Embryonic facial prominence (tissue), 1 donor: ENCODE results near the gene POLR2A.
"Not testable (repeated sequence)": the region's sequence is repeated elsewhere in the genome, so short reads cannot be mapped to it uniquely, and the experiment has no call there.

Experiments
- DNase-seq: peaks from one replicate; pipeline ENCODE4 v3.0.0-alpha.2; 2016; ENCODE audit errors: extremely low spot score

The POLR2A gene

DNA sequence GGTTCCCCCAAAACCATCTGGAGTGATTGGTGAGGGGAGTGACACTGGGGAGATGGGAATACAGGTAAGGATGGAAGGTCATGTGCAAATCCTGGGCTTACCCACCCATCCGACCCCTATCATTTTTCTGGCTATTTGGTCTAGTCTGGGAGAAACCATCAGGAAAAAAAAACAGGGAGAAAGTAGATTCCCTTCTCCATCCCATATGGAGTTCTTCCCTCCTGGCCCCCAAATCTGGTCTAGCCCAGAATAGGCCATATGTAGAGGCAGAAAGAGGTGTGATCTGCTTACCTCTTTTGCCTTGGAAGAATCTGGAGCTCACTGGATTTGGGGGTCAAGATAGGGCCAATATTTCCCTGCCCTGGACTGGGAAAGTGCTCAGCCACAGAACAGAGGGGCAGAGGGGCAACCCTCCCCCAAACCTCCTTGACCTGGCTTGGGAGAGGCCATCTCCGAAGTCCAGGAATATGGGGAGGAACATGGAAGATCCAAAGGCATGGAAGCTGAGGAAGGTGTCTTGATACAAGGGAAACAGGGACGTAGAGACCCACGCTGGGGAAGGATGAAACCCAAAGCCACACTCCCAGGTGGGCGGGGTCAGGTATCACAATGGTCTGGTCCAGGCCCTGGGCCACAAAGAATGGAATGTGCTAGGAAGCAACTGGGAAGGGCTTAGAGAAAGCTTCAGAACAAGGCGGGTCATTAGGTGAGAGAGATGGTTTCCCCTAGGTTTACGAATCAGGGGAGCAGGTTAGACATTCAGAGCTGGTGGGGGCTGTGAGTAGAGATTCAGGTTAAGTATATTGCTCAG is 23.1 kb upstream of the POLR2A start:
- no peak for DNase-seq

DNA sequence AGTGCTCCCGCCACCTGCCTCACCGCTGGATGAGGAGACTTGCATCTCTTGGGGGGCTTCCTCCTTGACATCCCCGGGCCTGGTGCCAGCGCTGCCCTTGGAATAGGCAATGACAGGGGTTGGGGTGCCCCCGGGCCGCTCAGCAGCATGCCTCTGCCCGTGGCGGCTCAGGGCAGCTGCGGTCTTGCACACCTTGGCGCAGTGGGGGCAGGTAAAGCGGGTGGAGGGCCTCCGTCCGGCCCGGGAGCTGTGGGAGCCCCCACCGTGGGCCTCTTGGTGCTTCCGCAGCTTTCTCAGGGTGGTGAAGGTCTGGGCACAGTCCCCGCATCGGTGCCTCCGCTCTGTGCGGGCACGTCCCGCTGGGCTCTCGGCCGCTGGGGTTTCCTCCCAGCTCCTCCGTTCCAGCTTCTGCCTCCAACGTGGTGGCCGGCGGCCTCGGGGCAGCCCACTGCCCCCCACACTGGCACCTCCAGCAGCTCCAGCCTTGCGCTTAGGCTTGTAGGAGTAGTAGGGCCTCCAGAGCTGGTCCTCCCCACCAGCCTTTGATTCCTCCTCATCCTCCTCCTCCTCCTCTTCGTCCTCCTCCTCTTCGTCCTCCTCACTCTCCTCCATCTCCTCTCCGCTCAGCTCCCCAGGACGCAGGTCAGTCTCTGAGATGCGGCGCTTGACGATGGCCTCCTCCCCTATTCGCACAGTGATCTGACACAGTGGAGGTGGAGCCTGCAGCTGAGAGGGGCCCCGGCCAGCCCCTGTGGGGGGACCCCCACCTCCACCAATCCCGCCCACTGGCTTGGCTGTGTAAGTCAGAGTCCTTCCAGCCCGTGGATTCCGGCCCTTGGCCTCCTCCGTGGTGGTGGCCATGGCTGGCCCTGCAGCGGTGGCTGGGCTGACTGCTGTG is 21.4 kb upstream of the POLR2A start:
- DNase-seq = no peak

DNA sequence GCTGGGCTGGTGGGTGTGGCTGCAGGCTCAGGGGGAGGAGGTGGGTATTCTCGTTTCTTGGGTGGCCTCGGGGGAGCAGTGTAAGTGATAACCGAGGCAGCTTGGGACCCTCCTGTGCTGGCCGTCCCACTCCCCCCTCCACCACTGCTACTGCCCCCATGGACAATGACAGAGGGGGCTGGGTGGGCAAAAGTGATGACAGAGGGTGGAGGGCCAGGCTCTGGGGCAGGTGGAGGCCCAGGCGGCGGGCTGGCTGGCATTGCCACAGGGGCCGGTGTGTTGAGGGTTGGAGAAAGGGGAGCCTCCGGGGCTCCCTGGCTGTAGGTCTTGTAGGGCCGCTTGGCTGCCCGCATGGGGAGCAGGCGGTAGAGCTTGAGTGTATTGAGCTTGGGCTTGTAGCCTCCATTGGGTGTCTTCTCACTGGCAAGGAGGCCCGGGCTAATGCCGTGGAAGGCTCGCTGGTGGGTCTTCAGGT is 20.8 kb upstream of the POLR2A start:
- no peak for DNase-seq

DNA sequence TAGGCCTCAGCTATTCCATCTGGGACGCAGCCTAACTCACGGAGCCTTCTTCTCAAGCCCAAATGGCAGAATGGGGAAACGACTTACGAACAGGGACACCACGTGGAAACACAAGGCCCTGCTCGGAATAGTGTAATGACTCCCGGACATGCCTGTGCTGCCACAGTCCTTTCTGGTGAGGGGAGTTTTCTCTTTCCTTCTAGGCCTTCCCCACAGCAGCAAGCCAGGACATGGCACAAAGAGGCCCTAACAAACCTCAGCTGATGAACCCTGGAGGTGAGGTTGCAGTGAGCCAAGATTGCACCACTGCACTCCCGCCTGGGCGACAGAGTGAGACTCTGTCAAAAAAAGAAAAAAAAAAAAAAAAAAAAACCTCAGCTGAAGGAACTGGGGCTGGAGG is 20.1 kb upstream of the POLR2A start:
- DNase-seq = no peak

DNA sequence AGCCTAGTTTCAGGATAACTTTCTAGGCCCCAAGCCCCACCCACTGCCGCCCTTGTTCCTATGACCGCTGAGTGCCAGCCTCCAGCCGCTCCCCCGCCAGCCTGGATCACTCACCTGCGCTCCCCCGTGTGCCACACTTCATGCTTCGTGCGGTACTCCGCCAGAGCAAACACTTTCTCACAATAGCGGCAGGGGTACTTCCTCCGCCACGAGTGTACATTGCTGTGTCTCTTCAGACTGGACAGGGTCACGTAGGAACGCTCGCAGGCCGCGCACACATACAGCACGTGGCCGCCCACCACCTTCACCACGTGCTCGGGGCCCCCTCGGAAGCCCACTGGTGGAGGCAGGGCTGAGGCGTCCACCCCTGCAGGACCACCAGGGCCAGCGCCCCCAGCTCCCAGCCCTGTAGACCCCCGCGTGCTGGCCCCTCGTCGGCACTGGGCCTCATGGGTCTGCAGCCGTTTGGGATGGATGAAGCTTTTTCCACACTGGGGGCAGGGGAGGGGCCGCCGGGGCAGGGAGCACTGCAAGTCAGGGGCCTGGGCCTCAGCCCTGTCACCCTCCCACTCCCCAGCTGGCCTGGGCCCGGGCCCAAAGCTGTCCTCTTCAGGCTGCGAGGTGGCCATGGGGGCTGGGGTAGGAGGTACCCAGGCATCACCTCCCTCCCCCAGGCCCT is 18.4 kb upstream of the POLR2A start:
- no peak for DNase-seq

DNA sequence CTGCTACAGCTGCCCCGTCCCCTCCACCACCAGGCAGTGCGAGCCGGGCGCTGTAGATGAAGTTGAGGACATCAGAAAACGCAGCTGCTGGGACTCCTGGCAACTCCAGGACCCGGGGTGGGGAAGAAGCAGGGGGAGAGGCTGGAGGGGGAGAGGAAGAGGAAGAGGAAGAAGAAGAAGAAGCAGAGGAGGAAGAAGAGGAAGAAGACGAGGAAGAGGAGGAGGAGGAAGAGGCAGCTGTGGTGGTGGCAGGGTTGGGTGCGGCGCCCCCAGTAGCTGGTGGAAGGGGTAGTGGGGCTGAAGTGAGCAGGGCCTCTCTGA is 17.9 kb upstream of the POLR2A start:
- no peak for DNase-seq

DNA sequence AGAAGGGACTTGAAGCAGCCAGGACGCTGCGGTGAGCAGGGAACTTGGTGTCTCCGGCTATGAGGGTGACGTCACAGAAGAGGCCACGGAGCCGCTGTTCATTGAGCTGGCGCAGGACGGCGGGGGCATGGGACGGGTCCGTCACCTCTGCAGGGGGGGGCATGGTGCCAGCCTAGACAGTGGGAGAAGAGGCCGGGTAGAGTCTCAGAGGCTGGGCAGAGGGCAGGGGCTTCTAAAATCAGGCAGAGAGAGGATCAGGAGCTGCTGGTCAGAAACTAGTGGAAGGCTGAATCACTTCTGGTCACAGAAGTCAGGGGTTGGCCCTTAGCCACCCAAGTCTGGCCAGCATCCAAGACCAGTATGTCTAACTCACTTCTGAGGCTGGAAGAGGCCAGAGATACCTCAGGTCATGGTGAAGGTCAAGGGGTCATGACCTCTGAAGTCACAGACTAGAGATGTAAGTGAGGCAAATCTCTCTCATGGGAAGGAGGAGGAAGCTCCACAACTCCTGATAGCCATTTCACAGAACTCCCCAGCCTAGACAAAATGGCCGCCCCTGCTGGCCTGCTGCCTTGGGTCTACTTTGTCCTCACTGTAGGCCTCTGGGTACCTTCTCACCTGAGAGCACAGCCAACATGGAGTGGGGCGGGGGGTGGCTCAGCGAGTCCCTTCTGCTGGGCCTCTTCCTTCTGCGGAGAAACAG is 17.4 kb upstream of the POLR2A start:
- DNase-seq = no peak

DNA sequence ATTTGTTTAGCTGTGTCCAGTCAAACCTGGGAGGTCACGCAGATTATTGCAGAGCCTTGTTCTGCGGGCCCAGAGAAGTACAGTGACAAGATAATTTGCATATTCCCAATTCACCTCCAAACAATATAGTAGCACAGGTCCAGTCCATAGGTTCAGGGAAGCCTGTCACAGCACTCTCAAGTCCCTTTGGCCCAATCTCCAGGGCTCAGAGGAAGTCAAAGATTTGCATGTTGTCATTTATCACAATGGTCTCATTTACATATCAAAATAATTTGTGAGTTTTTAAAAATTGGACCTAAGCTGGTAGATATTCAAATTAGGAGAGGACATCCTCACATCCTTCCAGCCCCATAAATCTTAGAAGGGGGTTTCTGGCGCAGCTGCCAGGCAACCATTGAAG is 16.7 kb upstream of the POLR2A start:
- DNase-seq = no peak

DNA sequence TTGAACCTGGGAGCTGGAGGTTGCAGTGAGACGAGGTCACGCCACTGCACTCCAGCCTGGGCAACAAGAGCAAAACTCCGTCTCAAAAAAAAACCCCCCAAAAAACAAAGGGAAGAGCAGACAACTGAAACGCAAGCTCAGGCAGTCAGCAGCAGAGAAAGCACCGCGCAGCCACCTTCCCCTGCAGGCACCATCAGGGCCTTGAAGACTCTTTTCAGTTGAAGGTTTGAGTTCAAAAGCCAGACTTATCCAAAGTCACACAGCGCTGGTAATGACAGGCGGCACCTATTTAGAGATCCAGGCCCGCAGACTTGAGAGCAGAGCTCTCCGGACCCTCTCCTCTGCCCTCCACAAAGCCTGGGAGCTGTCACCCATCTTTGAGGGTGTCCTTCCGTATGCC is 15.9 kb upstream of the POLR2A start:
- DNase-seq = no peak

DNA sequence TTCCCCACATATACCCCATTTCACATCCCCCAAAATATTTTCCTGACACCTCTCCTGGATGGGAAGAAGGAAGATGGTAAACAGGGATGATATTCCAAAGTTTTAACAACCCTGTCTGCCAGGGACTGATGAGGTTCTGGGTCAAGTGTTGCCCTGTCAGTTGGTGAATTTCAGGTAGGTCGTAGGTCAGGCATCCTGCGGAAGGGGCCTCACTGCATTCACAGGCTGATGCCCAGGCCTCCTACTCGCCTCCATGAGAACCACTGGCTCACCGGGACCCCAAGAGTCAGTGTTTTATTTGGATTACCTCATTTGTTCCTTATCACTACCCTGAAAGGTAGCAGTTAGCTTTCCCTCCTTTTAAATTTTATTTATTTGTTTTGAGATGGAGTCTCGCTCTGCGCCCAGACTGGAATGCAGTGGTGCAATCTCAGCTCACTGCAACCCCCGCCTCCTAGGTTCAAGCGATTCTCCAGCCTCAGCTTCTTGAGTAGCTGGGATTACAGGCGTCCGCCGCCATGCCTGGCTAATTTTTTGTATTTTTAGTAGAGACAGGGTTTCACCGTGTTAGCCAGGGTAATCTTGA is 15.3 kb upstream of the POLR2A start:
- DNase-seq = no peak

DNA sequence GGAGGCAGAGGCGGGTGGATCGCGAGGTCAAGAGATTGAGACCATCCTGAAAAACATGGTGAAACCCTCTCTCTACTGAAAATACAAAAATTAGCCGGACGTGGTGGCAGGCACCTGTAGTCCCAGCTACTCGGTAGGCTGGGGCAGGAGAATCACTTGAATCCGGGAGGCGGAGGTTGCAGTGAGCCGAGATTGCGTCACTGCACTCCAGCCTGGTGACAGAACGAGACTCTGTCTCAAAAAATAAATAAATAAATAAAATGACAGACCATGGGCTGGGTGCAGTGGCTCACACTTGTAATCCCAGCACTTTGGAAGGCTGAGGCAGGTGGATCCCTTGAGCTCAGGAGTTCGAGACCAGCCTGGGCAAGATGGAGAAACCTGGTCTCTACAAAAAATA is 14.3 kb upstream of the POLR2A start:
- not testable (repeated sequence) for DNase-seq

DNA sequence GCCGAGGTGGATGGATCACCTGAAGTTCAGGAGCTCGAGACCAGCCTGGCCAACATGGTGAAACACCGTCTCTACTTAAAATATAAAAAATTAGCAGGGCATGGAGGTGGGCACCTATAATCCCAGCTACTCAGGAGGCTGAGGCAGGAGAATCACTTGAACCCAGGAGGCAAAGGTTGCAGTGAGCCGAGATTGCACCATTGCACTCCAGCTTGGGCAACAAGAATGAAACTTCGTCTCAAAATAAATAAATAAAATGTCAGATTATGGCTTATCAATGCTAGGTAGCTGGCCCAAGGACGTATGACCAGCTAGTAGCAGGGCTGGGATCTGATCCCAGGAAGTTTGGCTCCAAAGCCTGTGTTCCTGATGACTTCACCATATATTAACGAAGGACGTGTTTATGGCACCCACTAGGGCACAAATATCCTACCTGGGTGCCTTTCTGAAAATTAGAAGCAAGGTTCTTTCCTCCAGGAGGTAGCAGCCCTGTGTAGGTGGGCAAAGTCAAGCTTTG is 13.7 kb upstream of the POLR2A start:
- not testable (repeated sequence) for DNase-seq

DNA sequence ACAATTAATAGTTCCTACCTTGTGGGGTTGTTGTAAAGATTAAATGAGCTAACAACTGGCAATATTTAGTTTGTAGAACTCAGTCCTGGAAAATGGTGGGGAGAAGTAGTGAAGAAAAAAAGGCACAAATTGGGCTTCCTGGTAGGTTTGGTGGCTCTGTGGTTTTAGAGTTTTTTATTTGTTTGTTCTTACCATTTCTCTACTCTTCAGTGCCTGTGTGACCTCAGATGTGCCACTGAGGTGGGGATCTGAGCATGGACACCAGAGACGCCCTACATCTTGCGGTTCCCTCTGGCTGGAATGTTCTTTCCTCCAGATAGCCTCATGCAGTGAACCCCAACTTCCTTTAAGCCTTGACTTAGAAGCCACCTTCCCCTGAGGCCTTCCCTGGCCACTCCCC is 12.4 kb upstream of the POLR2A start:
- no peak for DNase-seq

DNA sequence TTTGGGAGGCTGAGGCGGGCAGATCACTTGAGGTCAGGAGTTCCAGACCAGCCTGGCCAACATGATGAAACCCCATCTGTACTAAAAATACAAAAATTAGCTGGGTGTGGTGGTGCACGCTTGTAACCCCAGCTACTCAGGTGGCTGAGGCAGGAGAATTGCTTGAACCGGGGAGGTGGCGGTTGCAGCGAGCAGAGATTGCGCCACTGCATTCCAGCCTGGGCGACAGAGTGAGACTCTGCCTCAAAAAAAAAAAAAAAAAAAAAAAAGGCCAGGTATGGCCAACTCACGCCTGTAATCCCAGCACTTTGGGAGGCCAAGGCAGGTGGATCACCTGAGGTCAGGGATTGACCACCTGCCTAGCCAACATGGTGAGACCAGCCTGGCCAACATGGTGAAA is 9.4 kb upstream of the POLR2A start:
- not testable (repeated sequence) for DNase-seq

DNA sequence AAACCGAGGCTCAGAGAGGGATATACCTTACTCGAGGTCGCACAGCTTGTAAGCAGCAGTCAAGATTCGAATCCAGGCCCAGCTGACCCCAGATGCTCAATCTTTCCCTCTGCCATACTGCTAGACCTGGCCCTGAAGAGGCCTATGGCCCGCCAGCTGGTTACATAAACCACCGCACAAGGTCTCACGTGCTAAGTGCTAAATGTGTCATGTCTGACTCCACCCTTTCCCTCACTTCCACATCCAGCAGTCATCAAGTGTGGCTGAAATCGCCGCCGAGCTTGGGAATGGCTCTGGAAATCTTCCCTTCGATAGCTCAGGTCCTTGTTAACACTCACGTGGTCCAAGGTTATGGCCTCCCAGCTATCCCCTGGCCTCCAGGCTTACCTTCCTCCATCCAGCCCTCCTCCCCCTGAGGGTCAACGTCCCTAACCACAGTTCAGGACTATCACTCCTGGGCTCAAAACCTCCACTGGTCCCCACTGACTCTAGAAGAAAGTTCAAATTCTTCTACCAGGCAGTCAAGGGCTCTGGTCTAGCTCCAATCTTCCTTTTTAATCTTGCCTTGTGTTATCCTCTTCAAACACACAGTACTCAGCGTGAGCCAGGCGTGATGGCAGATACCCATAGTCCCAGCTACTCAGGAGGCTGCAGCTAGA is 8.3 kb upstream of the POLR2A start:
- no peak for DNase-seq

DNA sequence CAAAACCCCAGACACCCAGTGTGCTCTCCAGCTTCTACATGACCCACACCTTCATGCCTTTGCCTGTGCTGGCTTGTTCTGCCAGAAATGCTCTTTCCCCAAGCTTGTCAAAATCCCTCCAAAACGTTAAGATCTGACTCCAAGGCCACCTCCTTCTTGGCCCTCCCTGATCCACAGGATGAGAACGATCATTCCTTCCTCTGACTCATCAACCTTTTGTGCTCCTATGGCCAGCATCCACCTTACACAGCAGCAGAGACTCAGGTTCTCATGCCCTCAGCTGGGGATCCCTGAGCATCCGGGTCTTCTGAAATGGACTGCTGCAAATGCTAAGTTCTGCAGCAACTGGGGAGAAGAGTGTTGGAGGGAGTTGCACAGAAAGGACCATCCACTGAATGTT is 7.7 kb upstream of the POLR2A start:
- no peak for DNase-seq

DNA sequence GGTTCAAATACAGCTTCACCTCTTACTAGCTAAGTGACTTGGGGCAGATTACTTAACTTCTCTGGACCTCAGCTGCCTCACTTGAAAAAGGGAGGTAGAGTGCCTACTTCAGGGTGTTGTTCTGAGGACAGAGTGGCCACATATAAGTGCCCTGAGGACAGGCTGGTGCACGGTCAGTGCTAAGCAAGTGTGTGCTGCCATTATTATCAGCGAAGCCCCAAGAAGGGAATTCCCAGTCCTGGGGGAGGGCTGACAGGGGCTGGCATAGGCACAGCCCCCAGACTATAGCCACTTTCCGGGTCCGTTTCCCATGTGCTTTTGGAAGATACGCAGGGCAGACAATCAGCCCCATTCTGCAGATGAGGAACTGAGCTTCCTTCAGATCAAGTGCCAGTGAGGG is 7.2 kb upstream of the POLR2A start:
- DNase-seq = no peak

DNA sequence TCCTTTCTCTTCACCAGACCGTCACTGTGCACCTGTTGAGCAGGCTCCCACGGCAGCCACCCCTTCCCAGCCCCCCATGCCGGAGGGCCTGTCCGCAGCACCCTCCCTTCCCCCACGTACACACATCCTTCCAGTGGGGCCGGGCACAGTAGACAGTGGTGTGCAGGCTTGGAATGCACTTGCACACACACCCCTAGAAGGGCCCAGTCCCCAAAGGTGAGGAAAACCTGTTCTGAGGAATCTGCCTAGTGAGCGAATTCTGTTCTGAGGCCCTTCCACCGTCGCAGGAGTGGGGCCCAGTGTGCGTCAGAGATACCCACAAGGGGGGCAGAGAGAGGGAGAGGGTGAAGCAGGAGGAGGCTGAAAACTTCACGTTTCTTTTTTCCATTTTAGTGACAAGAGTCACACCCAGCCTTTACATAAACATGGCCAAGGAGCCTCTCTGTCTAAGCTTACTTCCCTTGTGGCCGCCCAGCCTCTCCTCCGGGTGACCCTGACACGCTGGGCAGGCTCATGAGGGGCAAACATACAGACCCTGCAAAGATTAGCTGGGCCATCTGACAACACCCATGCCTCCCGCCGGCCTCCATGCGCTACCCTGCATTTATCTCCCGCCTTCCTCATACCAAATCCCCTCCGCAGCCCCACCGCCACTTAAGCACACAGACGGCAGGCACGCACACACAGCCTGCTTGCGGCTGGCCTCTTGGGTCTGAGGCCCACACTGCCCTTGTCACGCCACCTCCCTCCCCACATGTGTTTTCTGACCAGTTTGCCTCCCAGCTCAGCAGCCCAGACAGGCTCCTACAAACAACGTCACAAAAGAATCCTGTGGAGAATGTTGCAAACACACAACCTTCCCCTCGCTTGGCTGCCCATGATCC is 6.5 kb upstream of the POLR2A start:
- no peak for DNase-seq
